ENCODE measurements around the gene MYO1H.

GRCh38 chr12:109477185-109477962 is 129.7 kb downstream of the MYO1H start, which contains the start of the genes KCTD10 and UBE3B:
- peak in 4 of 6 experiments; percentile 26 to 51 (median 34) for TF ChIP-seq CTCF (IDR thresholded peaks at IDR 0.05)
- TF ChIP-seq POLR2A (IDR thresholded peaks at IDR 0.05), result peak; percentile 25 to 67

Data from adrenal gland (tissue), 5 donors.